Body of pancreas (tissue), 4 donors: ENCODE data around the gene MUC5AC.
"Not testable (repeated sequence)": the region's sequence is repeated elsewhere in the genome, so short reads cannot be mapped to it uniquely, and the experiment has no call there.

Experiments
- CTCF ChIP-seq, 7 experiments: fragments of 450-650 bp in 4 of 7; fragments of 200-600 bp in 3 of 7; sonication (generic) in 3 of 7; IDR thresholded peaks; one replicate each; pipeline ENCODE4 v1.5.1; 2016 to 2019; ENCODE audit warnings: antibody characterized with exemption in 7 of 7
- POLR2A ChIP-seq, 3 donors: fragments of 450-650 bp; IDR thresholded peaks; one replicate each; pipeline ENCODE4 v1.6.1; 2016; ENCODE audit warnings: antibody characterized with exemption in 3 of 3, mild to moderate bottlenecking in 2 of 3

DNA sequence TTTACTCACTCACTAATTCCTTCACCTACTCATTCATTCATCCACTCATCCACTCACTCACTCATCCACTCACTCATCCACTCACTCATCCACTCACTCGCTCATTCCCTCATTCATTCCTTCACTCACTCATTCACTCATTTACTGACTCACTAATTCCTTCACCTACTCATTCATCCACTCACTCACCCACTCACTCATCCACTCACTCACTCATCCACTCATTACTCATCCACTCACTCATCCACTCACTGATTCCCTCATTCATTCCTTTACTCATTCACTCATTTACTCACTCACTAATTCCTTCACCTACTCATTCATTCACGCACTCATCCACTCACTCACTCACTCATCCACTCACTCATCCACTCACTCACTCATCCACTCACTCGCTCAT is 15.6 kb downstream of the MUC5AC start:
- TF ChIP-seq CTCF, POLR2A (IDR thresholded peaks at IDR 0.05): not testable (repeated sequence)
